B cell (primary cell): ENCODE results near the gene RFPL2.

Experiments used
- EZH2 ChIP-seq: IDR thresholded peaks from 2 replicates; pipeline ENCODE4 v1.6.1; 2012; ENCODE audit warnings: borderline replicate concordance, low read depth, mild to moderate bottlenecking, moderate library complexity, low read length; ENCODE audit not compliant: insufficient read depth, poor library complexity, severe bottlenecking
- TF ChIP-seq, protein P1 (sequence below): fragments of 200-600 bp; IDR thresholded peaks from one replicate; pipeline ENCODE4 v1.8.0; 2022; ENCODE audit warnings: antibody characterized with exemption, mild to moderate bottlenecking

DNA sequence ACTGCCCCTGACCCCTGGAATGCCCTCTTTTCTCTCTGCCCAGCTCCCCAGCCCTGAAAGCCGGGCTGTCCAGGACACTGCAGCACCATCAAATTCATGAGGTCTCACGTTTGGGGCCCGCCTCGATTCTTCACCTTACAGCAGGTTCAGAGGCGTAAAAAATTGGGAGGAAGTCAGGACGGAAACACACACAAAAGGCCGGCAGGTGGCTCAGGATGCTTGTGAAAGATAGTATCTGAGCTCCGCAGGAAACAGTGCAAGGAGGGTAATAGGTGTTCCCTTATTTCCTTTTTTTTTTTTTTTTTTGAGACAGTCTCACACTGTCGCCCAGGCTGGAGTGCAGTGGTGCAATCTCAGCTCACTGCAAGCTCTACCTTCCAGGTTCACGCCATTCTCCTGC lies 4.1 kb downstream of the RFPL2 start:
- TF ChIP-seq, protein P1, sequence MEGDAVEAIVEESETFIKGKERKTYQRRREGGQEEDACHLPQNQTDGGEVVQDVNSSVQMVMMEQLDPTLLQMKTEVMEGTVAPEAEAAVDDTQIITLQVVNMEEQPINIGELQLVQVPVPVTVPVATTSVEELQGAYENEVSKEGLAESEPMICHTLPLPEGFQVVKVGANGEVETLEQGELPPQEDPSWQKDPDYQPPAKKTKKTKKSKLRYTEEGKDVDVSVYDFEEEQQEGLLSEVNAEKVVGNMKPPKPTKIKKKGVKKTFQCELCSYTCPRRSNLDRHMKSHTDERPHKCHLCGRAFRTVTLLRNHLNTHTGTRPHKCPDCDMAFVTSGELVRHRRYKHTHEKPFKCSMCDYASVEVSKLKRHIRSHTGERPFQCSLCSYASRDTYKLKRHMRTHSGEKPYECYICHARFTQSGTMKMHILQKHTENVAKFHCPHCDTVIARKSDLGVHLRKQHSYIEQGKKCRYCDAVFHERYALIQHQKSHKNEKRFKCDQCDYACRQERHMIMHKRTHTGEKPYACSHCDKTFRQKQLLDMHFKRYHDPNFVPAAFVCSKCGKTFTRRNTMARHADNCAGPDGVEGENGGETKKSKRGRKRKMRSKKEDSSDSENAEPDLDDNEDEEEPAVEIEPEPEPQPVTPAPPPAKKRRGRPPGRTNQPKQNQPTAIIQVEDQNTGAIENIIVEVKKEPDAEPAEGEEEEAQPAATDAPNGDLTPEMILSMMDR = no peak
- TF ChIP-seq EZH2 = no peak
